ENCODE results near the gene ZNRF3. TPM values are rescaled to one million over a fixed set of nuclear protein-coding genes. Genes with fewer than 3 reads are reported as not detected.

ZNRF3 gene
- total RNA-seq, 1 donor from 2014 or later = 10.5 TPM

GRCh38 chr22:29012101-29012433, 128.7 kb downstream of the ZNRF3 start:
- Histone ChIP-seq H3K4me3 (ENCODE audit: low read depth, low read length) (no peak overlapping the region), H3K27me3 (ENCODE audit: control insufficient read depth, insufficient read depth, low read length) (no peaks in the 10 kb centered on the region), H3K36me3 (ENCODE audit: control insufficient read depth, insufficient read depth, low read length) (no peaks in the 10 kb centered on the region)
- TF ChIP-seq CTCF (IDR thresholded peaks at IDR 0.05; ENCODE audit: insufficient read depth, low read length, poor library complexity, severe bottlenecking) = no peak
- DNase-seq (ENCODE audit: low read depth) = no peak

GRCh38 chr22:29012952-29013351, 129.6 kb downstream of the ZNRF3 start:
- no peaks in the 10 kb centered on the region for H3K27me3 ChIP-seq (ENCODE audit: control insufficient read depth, insufficient read depth, low read length)
- H3K36me3 ChIP-seq (ENCODE audit: control insufficient read depth, insufficient read depth, low read length) = no peaks in the 10 kb centered on the region
- DNase-seq (ENCODE audit: low read depth) = no peak
- H3K4me3 ChIP-seq (ENCODE audit: low read depth, low read length) = no peak overlapping the region
- TF ChIP-seq CTCF (IDR thresholded peaks at IDR 0.05; ENCODE audit: insufficient read depth, low read length, poor library complexity, severe bottlenecking) = no peak

GRCh38 chr22:29014293-29014692, 130.9 kb downstream of the ZNRF3 start:
- no peak for TF ChIP-seq CTCF (IDR thresholded peaks at IDR 0.05; ENCODE audit: insufficient read depth, low read length, poor library complexity, severe bottlenecking)
- H3K27me3 ChIP-seq (ENCODE audit: control insufficient read depth, insufficient read depth, low read length) = no peaks in the 10 kb centered on the region
- no peak overlapping the region for H3K4me3 ChIP-seq (ENCODE audit: low read depth, low read length)
- no peaks in the 10 kb centered on the region for H3K36me3 ChIP-seq (ENCODE audit: control insufficient read depth, insufficient read depth, low read length)
- DNase-seq (ENCODE audit: low read depth) = no peak

GRCh38 chr22:29014773-29015172, 131.4 kb downstream of the ZNRF3 start:
- no peak for TF ChIP-seq CTCF (IDR thresholded peaks at IDR 0.05; ENCODE audit: insufficient read depth, low read length, poor library complexity, severe bottlenecking)
- no peak for DNase-seq (ENCODE audit: low read depth)
- no peaks in the 10 kb centered on the region for H3K36me3 ChIP-seq (ENCODE audit: control insufficient read depth, insufficient read depth, low read length)
- no peaks in the 10 kb centered on the region for H3K27me3 ChIP-seq (ENCODE audit: control insufficient read depth, insufficient read depth, low read length)
- H3K4me3 ChIP-seq (ENCODE audit: low read depth, low read length) = no peak overlapping the region

- H3K4me3 ChIP-seq (ENCODE audit: low read depth, low read length) = no peak overlapping the region
- TF ChIP-seq CTCF (IDR thresholded peaks at IDR 0.05; ENCODE audit: insufficient read depth, low read length, poor library complexity, severe bottlenecking) = no peak
- no peaks in the 10 kb centered on the region for H3K27me3 ChIP-seq (ENCODE audit: control insufficient read depth, insufficient read depth, low read length)
- DNase-seq (ENCODE audit: low read depth) = no peak
- H3K36me3 ChIP-seq (ENCODE audit: control insufficient read depth, insufficient read depth, low read length) = no peaks in the 10 kb centered on the region
These were observed 132.9 kb downstream of the ZNRF3 start for GRCh38 chr22:29016067-29016938.

All from kidney epithelial cell (primary cell).